WERI-Rb-1 (cell line): Measurements from ENCODE around the gene MMP19.

ENCODE experiments used
- DNase-seq: peaks from one replicate; pipeline ENCODE4 v3.0.0-alpha.2; 2020
- H3K27ac ChIP-seq: fragments of 250-450 bp; sonication (Bioruptor Pico); 2 replicates; pipeline ENCODE4 v1.5.1; 2020; ENCODE audit warnings: mild to moderate bottlenecking, moderate library complexity
- H3K27me3 ChIP-seq: fragments of 250-450 bp; sonication (Bioruptor Pico); 2 replicates; pipeline ENCODE4 v1.5.1; 2021; ENCODE audit warnings: mild to moderate bottlenecking, low read depth, moderate library complexity; ENCODE audit not compliant: insufficient read depth, severe bottlenecking
- H3K36me3 ChIP-seq: fragments of 250-450 bp; sonication (Bioruptor Pico); 2 replicates; pipeline ENCODE4 v1.5.1; 2020; ENCODE audit warnings: mild to moderate bottlenecking, moderate library complexity
- H3K4me3 ChIP-seq: 2 replicates; pipeline ENCODE4 v1.5.1; 2011; ENCODE audit warnings: low read depth, mild to moderate bottlenecking, control low read depth, low read length
- H3K9me3 ChIP-seq: fragments of 250-450 bp; sonication (Bioruptor Pico); 2 replicates; pipeline ENCODE4 v1.5.1; 2021; ENCODE audit warnings: mild to moderate bottlenecking, moderate library complexity; ENCODE audit not compliant: severe bottlenecking
- CTCF ChIP-seq: IDR thresholded peaks from 2 replicates; pipeline ENCODE4 v1.5.1; 2011; ENCODE audit warnings: low read depth, mild to moderate bottlenecking, control low read depth, inconsistent platforms, low read length

MMP19 gene

GRCh38 chr12:55829967-55830600, 12.7 kb downstream of the MMP19 start:
- Histone ChIP-seq H3K27ac (peak overlapping the region; percentile 83), H3K9me3 (no peaks in the 10 kb centered on the region), H3K27me3 (no peaks in the 10 kb centered on the region), H3K4me3 (peak overlapping the region; percentile 90), H3K36me3 (peaks cover 12% of the 10 kb centered on the region)
- peak; percentile 31 for DNase-seq
- no peak for TF ChIP-seq CTCF

- Histone ChIP-seq H3K36me3 (peaks cover 19% of the 10 kb centered on the region), H3K9me3 (no peaks in the 10 kb centered on the region), H3K27me3 (no peaks in the 10 kb centered on the region), H3K27ac (peak overlapping the region; percentile 85; the same call in 1 of the 2 replicates), H3K4me3 (peak overlapping the region; percentile 90; the same call in 1 of the 2 replicates)
- no peak for TF ChIP-seq CTCF
- DNase-seq = no peak
Measured at GRCh38 chr12:55828357-55828756, 14.4 kb downstream of the MMP19 start.

- Histone ChIP-seq H3K9me3 (no peaks in the 10 kb centered on the region), H3K27ac (no peak overlapping the region), H3K4me3 (no peak overlapping the region), H3K36me3 (peaks cover 25% of the 10 kb centered on the region), H3K27me3 (no peaks in the 10 kb centered on the region)
- no peak for DNase-seq
- no peak for TF ChIP-seq CTCF
Measured at GRCh38 chr12:55827806-55828205, 14.9 kb downstream of the MMP19 start.

GRCh38 chr12:55824726-55825125, 18.0 kb downstream of the MMP19 start:
- H3K9me3 ChIP-seq = no peaks in the 10 kb centered on the region
- H3K27me3 ChIP-seq = no peaks in the 10 kb centered on the region
- no peak for TF ChIP-seq CTCF
- H3K27ac ChIP-seq = no peak overlapping the region
- no peak overlapping the region for H3K4me3 ChIP-seq
- no peak for DNase-seq
- peaks cover 56% of the 10 kb centered on the region for H3K36me3 ChIP-seq

GRCh38 chr12:55823419-55823818, 19.3 kb downstream of the MMP19 start:
- no peaks in the 10 kb centered on the region for H3K9me3 ChIP-seq
- H3K36me3 ChIP-seq = peaks cover 66% of the 10 kb centered on the region
- H3K27me3 ChIP-seq = no peaks in the 10 kb centered on the region
- no peak overlapping the region for H3K4me3 ChIP-seq
- TF ChIP-seq CTCF = no peak
- DNase-seq = no peak
- H3K27ac ChIP-seq = no peak overlapping the region

GRCh38 chr12:55822228-55822627, 20.5 kb downstream of the MMP19 start:
- no peak overlapping the region for H3K27ac ChIP-seq
- H3K27me3 ChIP-seq = no peaks in the 10 kb centered on the region
- H3K4me3 ChIP-seq = no peak overlapping the region
- DNase-seq = no peak
- no peaks in the 10 kb centered on the region for H3K9me3 ChIP-seq
- peaks cover 58% of the 10 kb centered on the region for H3K36me3 ChIP-seq
- TF ChIP-seq CTCF = 0 out of 2 replicates have a peak, but pooled peaks have one; percentile 5
